Stimulated activated naive CD8-positive, alpha-beta T cell treated with anti-CD3 and anti-CD28 coated beads, Interleukin-15, Interleukin-2, amounts not matched to agents 100 U/mL and 50 U/mL, for 24 hours (primary cell): ENCODE measurements around the gene HSD17B7.

Experiments
- ATAC-seq: fragments of 150-1000 bp; cut with Tn5 transposase; one replicate; pipeline ENCODE4 v1.10.0; 2021
- DNase-seq: peaks from one replicate; pipeline ENCODE4 v3.0.0; 2021

HSD17B7 gene

GRCh38 chr1:162856260-162856659, 65.8 kb downstream of the HSD17B7 start:
- ATAC-seq (no peak), DNase-seq (no peak)

- DNase-seq (no peak), ATAC-seq (no peak)
Measured at GRCh38 chr1:162857850-162858249, 67.3 kb downstream of the HSD17B7 start.

GRCh38 chr1:162859191-162859590, 68.7 kb downstream of the HSD17B7 start:
- no peak for DNase-seq
- ATAC-seq, result no peak

GRCh38 chr1:162861101-162861500, 70.6 kb downstream of the HSD17B7 start, which contains the start of gene CCDC190:
Gene CCDC190, minus strand, starts transcription at chr1:162861175. Its CDS starts 1,529 bp downstream, at chr1:162859646.
- DNase-seq, result no peak
- ATAC-seq, result no peak

- DNase-seq (no peak), ATAC-seq (no peak)
Measured at GRCh38 chr1:162861625-162862024, 71.1 kb downstream of the HSD17B7 start.
